Keratinocyte (primary cell): Measurements from ENCODE around the gene PCBP1.

Experiments
- CTCF ChIP-seq, 3 experiments: IDR thresholded peaks in 1 of 3; conservative IDR thresholded peaks in 1 of 3; optimal IDR thresholded peaks in 1 of 3; 2 replicates in 2 of 3; 3 replicates in 1 of 3; pipeline versions ENCODE3 to v1.5.1; 2011; ENCODE audit warnings: low read length in 3 of 3, mild to moderate bottlenecking in 3 of 3, moderate library complexity in 2 of 3, control low read depth in 1 of 3, inconsistent platforms in 1 of 3; ENCODE audit not compliant: insufficient read depth in 2 of 3; ENCODE audit errors: extremely low read depth in 1 of 3
- EZH2 ChIP-seq: IDR thresholded peaks from one replicate; pipeline ENCODE4 v1.6.1; 2012; ENCODE audit warnings: inconsistent platforms, mild to moderate bottlenecking, low read length, moderate library complexity

- TF ChIP-seq EZH2 (no peak), CTCF (optimal IDR thresholded peaks at IDR 0.05 in 1 of 3, IDR thresholded peaks at IDR 0.05 in 1 of 3, conservative IDR thresholded peaks at IDR 0.05 in 1 of 3; ENCODE audit: extremely low read depth in 1 of 3, insufficient read depth in 2 of 3, low read length in 3 of 3) (no peak)
These were observed 6.6 kb upstream of the PCBP1 start for GRCh38 chr2:70080610-70081200.
